RWPE1 (cell line): ENCODE results near the gene ECE1.
"Not testable (repeated sequence)": the region's sequence is repeated elsewhere in the genome, so short reads cannot be mapped to it uniquely, and the experiment has no call there.

Experiments
- CTCF ChIA-PET: fragments of 350-600 bp; sonication (Branson Sonifier 250); formaldehyde crosslinking; extraction: SDS; loops from one replicate; lab custom pipeline; 2021; lab: Yijun Ruan, JAX
- POLR2A ChIA-PET: fragments of 400-600 bp; formaldehyde crosslinking; extraction: SDS; loops from one replicate; lab custom pipeline; 2020; ENCODE audit warnings: antibody characterized with exemption; ENCODE audit not compliant: low non-redundant PET; lab: Yijun Ruan, JAX
- DNase-seq: peaks from one replicate; pipeline ENCODE4 v3.0.0; 2012; ENCODE audit warnings: low spot score
- H3K27ac ChIP-seq: fragments of 450-650 bp; 2 replicates; pipeline ENCODE4 v1.5.1; 2017
- TF ChIP-seq, protein P1 (sequence below): fragments of 450-650 bp; conservative IDR thresholded peaks from 2 replicates; pipeline ENCODE4 v1.5.1; 2017; ENCODE audit warnings: low read depth, mild to moderate bottlenecking

The ECE1 gene

GRCh38 chr1:21234779-21235178 is 55.5 kb downstream of the ECE1 start:
- no peak for DNase-seq
- TF ChIP-seq, protein P1, sequence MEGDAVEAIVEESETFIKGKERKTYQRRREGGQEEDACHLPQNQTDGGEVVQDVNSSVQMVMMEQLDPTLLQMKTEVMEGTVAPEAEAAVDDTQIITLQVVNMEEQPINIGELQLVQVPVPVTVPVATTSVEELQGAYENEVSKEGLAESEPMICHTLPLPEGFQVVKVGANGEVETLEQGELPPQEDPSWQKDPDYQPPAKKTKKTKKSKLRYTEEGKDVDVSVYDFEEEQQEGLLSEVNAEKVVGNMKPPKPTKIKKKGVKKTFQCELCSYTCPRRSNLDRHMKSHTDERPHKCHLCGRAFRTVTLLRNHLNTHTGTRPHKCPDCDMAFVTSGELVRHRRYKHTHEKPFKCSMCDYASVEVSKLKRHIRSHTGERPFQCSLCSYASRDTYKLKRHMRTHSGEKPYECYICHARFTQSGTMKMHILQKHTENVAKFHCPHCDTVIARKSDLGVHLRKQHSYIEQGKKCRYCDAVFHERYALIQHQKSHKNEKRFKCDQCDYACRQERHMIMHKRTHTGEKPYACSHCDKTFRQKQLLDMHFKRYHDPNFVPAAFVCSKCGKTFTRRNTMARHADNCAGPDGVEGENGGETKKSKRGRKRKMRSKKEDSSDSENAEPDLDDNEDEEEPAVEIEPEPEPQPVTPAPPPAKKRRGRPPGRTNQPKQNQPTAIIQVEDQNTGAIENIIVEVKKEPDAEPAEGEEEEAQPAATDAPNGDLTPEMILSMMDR = no peak
- CTCF ChIA-PET = interaction anchor here (0.9 to 6.9 kb wide), 2 partner anchors 118 to 134 kb away, joined by 3 to 79 read pairs; no protein-coding TSS in a partner anchor
- POLR2A ChIA-PET = no interaction called here
- H3K27ac ChIP-seq = peak overlapping the region; percentile 6; the same call in 1 of the 2 replicates

GRCh38 chr1:21233490-21233889 is 56.8 kb downstream of the ECE1 start:
- no peak for DNase-seq
- H3K27ac ChIP-seq = 0 out of 2 replicates have a peak overlapping the region, but pooled peaks have one; percentile 2
- POLR2A ChIA-PET = no interaction called here
- CTCF ChIA-PET = interaction anchor here (1.1 to 6.9 kb wide), 5 partner anchors 12 to 425 kb away, joined by 3 to 79 read pairs (median 9); no protein-coding TSS in a partner anchor
- TF ChIP-seq, protein P1 = no peak

- POLR2A ChIA-PET = no interaction called here
- TF ChIP-seq, protein P1 = peak; percentile 80
Measured at GRCh38 chr1:21232044-21232443, 58.2 kb downstream of the ECE1 start.

DNA sequence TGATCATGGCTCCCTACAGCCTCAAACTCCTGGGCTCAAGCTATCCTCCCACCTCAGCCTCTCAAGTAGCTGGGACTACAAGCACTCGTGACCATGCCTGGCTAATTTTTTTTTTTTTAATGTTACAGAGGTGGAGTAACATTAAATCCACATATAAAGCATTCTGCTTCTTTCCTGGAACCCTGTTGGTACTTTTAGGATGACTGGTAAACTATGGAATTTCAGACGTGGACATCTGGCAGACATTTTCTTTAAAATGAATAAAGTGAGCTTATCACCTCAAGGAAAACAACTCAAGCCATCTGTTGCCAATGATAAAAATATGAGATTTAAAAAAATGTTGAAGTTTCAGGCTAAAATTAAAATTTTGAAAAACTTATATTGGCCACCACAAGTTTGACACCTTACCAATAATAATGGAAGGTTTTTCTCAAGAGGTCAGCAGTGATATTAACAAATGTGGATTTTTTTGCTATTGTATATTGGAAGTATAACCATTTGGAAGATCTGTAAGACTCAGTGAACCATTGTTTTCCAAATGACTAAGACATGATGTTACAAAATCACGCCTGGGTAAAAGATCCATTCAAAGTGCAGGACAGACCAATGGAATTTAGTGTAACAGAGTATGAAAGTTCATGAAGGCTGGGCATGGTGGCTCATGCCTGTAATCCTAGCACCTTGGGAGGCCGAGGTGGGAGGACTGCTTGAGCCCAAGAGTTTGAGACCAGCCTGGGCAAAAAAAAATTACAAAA is 60.8 kb downstream of the ECE1 start:
- DNase-seq = no peak
- TF ChIP-seq, protein P1 = no peak
- ChIA-PET POLR2A (no interaction called here), CTCF (interaction anchor here (0.6 to 6.9 kb wide), 2 partner anchors 51 to 140 kb away, joined by 7 to 79 read pairs; no protein-coding TSS in a partner anchor)
- H3K27ac ChIP-seq = 0 out of 2 replicates have a peak overlapping the region, but pooled peaks have one; percentile 15

More at GRCh38 chr1:21232044-21232443, 58.2 kb downstream of the ECE1 start:
- CTCF ChIA-PET = interaction anchor here (0.6 to 6.9 kb wide), 13 partner anchors 13 to 1414 kb away, joined by 3 to 79 read pairs (median 4); no protein-coding TSS in a partner anchor
- H3K27ac ChIP-seq = no peak overlapping the region
- DNase-seq = peak; percentile 59

DNA sequence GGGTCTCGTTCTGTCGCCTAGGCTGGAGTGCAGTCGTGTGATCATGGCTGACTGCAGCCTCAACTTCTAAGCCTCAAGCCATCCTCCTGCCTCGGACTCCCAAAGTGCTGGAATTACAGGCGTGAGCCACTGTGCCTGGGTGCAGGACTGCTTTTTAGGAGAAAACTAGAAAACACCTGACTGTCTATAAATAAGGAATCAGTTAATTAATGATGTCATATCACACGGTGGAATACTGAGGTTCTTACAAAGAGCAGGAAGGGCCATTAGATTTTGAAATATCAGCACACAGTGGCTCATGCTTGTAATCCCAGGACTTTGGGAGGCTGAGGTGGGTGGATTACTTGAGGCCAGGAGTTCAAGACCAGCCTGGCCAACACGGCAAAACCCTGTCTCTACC is 62.0 kb downstream of the ECE1 start:
- H3K27ac ChIP-seq, POLR2A ChIA-PET, DNase-seq: not testable (repeated sequence)
- CTCF ChIA-PET = interaction anchor here (0.7 kb wide), 2 partner anchors 89 to 1524 kb away, joined by 4 read pairs; no protein-coding TSS in a partner anchor

DNA sequence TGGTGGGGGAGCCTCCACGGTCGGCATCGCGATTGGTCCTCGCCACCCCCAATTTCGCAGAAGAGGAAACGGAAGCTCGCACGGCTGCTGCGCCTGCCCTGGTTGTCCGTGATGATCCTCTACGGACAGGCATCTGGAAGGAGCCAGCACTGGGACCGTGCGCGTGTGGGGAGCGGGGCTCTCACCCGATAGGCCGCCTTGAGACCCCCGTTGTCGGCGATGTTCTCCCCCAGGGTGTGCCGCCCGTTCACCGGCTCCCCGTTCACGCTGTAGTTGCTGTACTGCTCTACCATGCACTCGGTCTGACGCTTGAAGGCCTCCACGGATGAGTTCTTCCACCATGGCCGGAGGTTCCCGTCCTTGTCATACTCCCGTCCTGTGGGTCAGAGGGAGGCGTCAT is 65.2 kb downstream of the ECE1 start:
- CTCF ChIA-PET = interaction anchor here (0.7 kb wide), 1 partner anchor 369 kb away, joined by 3 read pairs; no protein-coding TSS in a partner anchor
- TF ChIP-seq, protein P1 = no peak
- no peak overlapping the region for H3K27ac ChIP-seq
- DNase-seq = no peak
- POLR2A ChIA-PET = no interaction called here
